KMS-11 (cell line): Measurements from ENCODE around the gene MYOD1.

ENCODE experiments used
- H2AFZ ChIP-seq: fragments of 200-600 bp; sonication (generic); 2 replicates; pipeline ENCODE4 v1.6.1; 2016; ENCODE audit warnings: antibody characterized with exemption, mixed run types, low read depth
- H3K27ac ChIP-seq: fragments of 200-600 bp; sonication (generic); 2 replicates; pipeline ENCODE4 v1.6.1; 2016; ENCODE audit warnings: mild to moderate bottlenecking, mixed run types
- H3K27me3 ChIP-seq: fragments of 200-600 bp; sonication (generic); 2 replicates; pipeline ENCODE4 v1.6.1; 2017; ENCODE audit warnings: mild to moderate bottlenecking, low read depth, mixed run types, moderate library complexity; ENCODE audit not compliant: insufficient read depth
- H3K36me3 ChIP-seq: fragments of 200-600 bp; sonication (generic); 2 replicates; pipeline ENCODE4 v1.6.1; 2017; ENCODE audit warnings: mild to moderate bottlenecking, mixed run types; ENCODE audit not compliant: insufficient read depth
- H3K4me1 ChIP-seq: fragments of 200-600 bp; sonication (generic); 2 replicates; pipeline ENCODE4 v1.6.1; 2016; ENCODE audit warnings: mild to moderate bottlenecking, low read depth, mixed run types; ENCODE audit not compliant: poor library complexity, severe bottlenecking
- H3K4me2 ChIP-seq: fragments of 200-600 bp; sonication (generic); 2 replicates; pipeline ENCODE4 v1.7.0; 2016; ENCODE audit warnings: mild to moderate bottlenecking, mixed run types
- H3K4me3 ChIP-seq: fragments of 200-600 bp; sonication (generic); IDR thresholded peaks from 2 replicates; pipeline ENCODE4 v1.6.1; 2017; ENCODE audit warnings: low read depth, low read length, mixed read lengths; ENCODE audit not compliant: insufficient read depth
- H3K79me2 ChIP-seq: fragments of 200-600 bp; sonication (generic); 2 replicates; pipeline ENCODE4 v1.6.1; 2016; ENCODE audit warnings: low read depth, mixed run types; ENCODE audit not compliant: insufficient read depth
- H3K9ac ChIP-seq: fragments of 200-600 bp; sonication (generic); 2 replicates; pipeline ENCODE4 v1.6.1; 2016; ENCODE audit warnings: mild to moderate bottlenecking, mixed run types
- H4K20me1 ChIP-seq: fragments of 200-600 bp; sonication (generic); 2 replicates; pipeline ENCODE4 v1.6.1; 2016; ENCODE audit warnings: mild to moderate bottlenecking, mixed run types; ENCODE audit not compliant: insufficient read depth
- CTCF ChIP-seq: fragments of 200-600 bp; sonication (generic); conservative IDR thresholded peaks from 2 replicates; pipeline ENCODE4 v1.6.1; 2017; ENCODE audit warnings: low read depth, mild to moderate bottlenecking, antibody characterized with exemption, low read length, moderate library complexity, mixed read lengths

Gene MYOD1

GRCh38 chr11:17760102-17761029 is 41.0 kb downstream of the MYOD1 start:
- no peak overlapping the region for H3K4me3 ChIP-seq
- no peaks in the 10 kb centered on the region for H3K27me3 ChIP-seq
- no peak overlapping the region for H3K9ac ChIP-seq
- H3K4me2 ChIP-seq = no peak overlapping the region
- no peaks in the 10 kb centered on the region for H3K79me2 ChIP-seq
- H3K36me3 ChIP-seq = no peaks in the 10 kb centered on the region
- no peak overlapping the region for H2AFZ ChIP-seq
- no peaks in the 10 kb centered on the region for H3K4me1 ChIP-seq
- no peaks in the 10 kb centered on the region for H4K20me1 ChIP-seq
- peak; percentile 37; the same call in 1 of the 2 replicates for TF ChIP-seq CTCF
- H3K27ac ChIP-seq = no peak overlapping the region

- Histone ChIP-seq H4K20me1 (no peaks in the 10 kb centered on the region), H3K9ac (no peak overlapping the region), H3K4me2 (no peak overlapping the region), H3K4me1 (no peaks in the 10 kb centered on the region), H3K4me3 (no peak overlapping the region), H3K79me2 (no peaks in the 10 kb centered on the region), H3K36me3 (no peaks in the 10 kb centered on the region), H3K27ac (no peak overlapping the region), H2AFZ (no peak overlapping the region), H3K27me3 (no peaks in the 10 kb centered on the region)
- no peak for TF ChIP-seq CTCF
Measured at GRCh38 chr11:17762309-17762974, 43.1 kb downstream of the MYOD1 start.

- no peaks in the 10 kb centered on the region for H3K36me3 ChIP-seq
- no peak for TF ChIP-seq CTCF
- H3K27me3 ChIP-seq = no peaks in the 10 kb centered on the region
- H4K20me1 ChIP-seq = no peaks in the 10 kb centered on the region
- no peaks in the 10 kb centered on the region for H3K79me2 ChIP-seq
- no peak overlapping the region for H3K4me3 ChIP-seq
- no peak overlapping the region for H3K9ac ChIP-seq
- no peaks in the 10 kb centered on the region for H3K4me1 ChIP-seq
- no peak overlapping the region for H2AFZ ChIP-seq
- H3K4me2 ChIP-seq = no peak overlapping the region
- no peak overlapping the region for H3K27ac ChIP-seq
Measured at GRCh38 chr11:17763244-17763643, 43.9 kb downstream of the MYOD1 start.

GRCh38 chr11:17763703-17764102 is 44.3 kb downstream of the MYOD1 start:
- no peaks in the 10 kb centered on the region for H3K4me1 ChIP-seq
- no peak overlapping the region for H3K27ac ChIP-seq
- no peak overlapping the region for H2AFZ ChIP-seq
- no peak overlapping the region for H3K4me2 ChIP-seq
- no peaks in the 10 kb centered on the region for H3K27me3 ChIP-seq
- no peak overlapping the region for H3K4me3 ChIP-seq
- H3K79me2 ChIP-seq = no peaks in the 10 kb centered on the region
- H3K36me3 ChIP-seq = no peaks in the 10 kb centered on the region
- H3K9ac ChIP-seq = no peak overlapping the region
- no peaks in the 10 kb centered on the region for H4K20me1 ChIP-seq
- TF ChIP-seq CTCF = no peak
